ENCODE results near the gene MSN. TPM values are rescaled to one million over a fixed set of nuclear protein-coding genes. Genes with fewer than 3 reads are reported as not detected.

The MSN gene
- total RNA-seq, 2 experiments from 2014 or later, result 268 to 273 TPM

DNA sequence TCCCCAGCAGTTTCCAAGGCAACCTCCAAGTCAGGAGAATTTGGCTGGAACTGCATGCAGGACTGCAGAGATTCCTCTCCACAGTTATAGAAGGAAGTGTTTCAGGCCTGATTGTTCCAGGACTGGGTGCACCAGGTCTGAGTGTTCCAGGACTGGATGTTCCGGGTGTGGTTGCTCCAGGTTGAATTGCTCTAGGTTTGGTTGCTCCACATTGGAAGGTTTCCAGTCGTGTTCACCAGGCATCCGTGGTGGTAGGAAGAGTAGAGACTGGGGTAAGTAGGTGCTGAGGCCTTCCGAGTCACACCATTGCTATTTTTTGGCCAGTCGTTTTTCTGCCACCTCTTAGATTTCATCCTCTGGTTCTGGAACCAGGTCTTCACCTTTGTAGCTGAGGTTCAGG is 105.4 kb downstream of the MSN start:
- H3K4me3 ChIP-seq (ENCODE audit: low read length), result no peak overlapping the region
- H3K27me3 ChIP-seq (ENCODE audit: control insufficient read depth in 1 of 2, insufficient read depth in 2 of 2, low read length in 2 of 2), result no peaks in the 10 kb centered on the region
- ChIA-PET CTCF (no interaction called here), POLR2A (no interaction called here)
- no peak overlapping the region for H3K4me3 Mint-ChIP-seq
- H3K4me1 Mint-ChIP-seq (ENCODE audit: low read depth), result peaks cover under 1% of the 10 kb centered on the region
- H3K9me3 Mint-ChIP-seq, result no peaks in the 10 kb centered on the region
- no peak for ATAC-seq (ENCODE audit: poor library complexity)
- no peaks in the 10 kb centered on the region for H3K36me3 Mint-ChIP-seq (ENCODE audit: low read depth)
- no peaks in the 10 kb centered on the region for H3K36me3 ChIP-seq (ENCODE audit: insufficient read depth, low read length)
- no peaks in the 10 kb centered on the region for H3K27me3 Mint-ChIP-seq
- H3K27ac ChIP-seq (ENCODE audit: low read depth in 1 of 2, low read length in 2 of 2), result no peak overlapping the region
- TF ChIP-seq, protein P1, sequence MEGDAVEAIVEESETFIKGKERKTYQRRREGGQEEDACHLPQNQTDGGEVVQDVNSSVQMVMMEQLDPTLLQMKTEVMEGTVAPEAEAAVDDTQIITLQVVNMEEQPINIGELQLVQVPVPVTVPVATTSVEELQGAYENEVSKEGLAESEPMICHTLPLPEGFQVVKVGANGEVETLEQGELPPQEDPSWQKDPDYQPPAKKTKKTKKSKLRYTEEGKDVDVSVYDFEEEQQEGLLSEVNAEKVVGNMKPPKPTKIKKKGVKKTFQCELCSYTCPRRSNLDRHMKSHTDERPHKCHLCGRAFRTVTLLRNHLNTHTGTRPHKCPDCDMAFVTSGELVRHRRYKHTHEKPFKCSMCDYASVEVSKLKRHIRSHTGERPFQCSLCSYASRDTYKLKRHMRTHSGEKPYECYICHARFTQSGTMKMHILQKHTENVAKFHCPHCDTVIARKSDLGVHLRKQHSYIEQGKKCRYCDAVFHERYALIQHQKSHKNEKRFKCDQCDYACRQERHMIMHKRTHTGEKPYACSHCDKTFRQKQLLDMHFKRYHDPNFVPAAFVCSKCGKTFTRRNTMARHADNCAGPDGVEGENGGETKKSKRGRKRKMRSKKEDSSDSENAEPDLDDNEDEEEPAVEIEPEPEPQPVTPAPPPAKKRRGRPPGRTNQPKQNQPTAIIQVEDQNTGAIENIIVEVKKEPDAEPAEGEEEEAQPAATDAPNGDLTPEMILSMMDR (IDR thresholded peaks at IDR 0.05), result no peak
- DNase-seq, result no peak
- intact Hi-C loops (cut with DNase I, micrococcal nuclease), result no loop called here
- no peak overlapping the region for H3K27ac Mint-ChIP-seq
- no peaks in the 10 kb centered on the region for H3K4me1 ChIP-seq (ENCODE audit: insufficient read depth, low read length)
- H3K9me3 ChIP-seq (ENCODE audit: control insufficient read depth in 1 of 2, insufficient read depth in 1 of 2, low read length in 2 of 2), result no peaks in the 10 kb centered on the region

DNA sequence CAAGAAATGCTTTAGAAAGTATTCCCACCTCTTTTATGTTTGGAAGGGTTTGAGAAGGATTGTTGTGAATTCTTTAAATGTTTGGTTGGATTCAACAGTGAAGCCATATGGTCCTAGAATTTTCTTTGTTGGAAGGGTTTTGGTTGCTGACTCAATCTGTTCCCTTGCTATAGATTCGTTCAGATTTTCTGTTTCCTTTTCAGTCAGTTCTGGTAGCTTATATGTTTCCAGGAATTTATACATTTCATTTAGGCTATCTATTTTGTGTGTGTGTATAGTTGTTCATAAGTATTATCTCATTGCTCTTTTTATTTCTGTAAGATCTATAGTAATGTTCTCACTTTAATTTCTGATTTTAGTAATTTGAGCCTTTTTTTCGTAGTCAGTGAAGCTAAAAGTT is 114.4 kb downstream of the MSN start:
- no peak overlapping the region for H3K27ac Mint-ChIP-seq
- Histone ChIP-seq H3K4me3 (ENCODE audit: low read length) (no peak overlapping the region), H3K36me3 (ENCODE audit: insufficient read depth, low read length) (no peaks in the 10 kb centered on the region), H3K4me1 (ENCODE audit: insufficient read depth, low read length) (no peaks in the 10 kb centered on the region), H3K9me3 (ENCODE audit: control insufficient read depth in 1 of 2, insufficient read depth in 1 of 2, low read length in 2 of 2) (no peaks in the 10 kb centered on the region), H3K27ac (ENCODE audit: low read depth in 1 of 2, low read length in 2 of 2) (no peak overlapping the region), H3K27me3 (ENCODE audit: control insufficient read depth in 1 of 2, insufficient read depth in 2 of 2, low read length in 2 of 2) (no peaks in the 10 kb centered on the region)
- no peak overlapping the region for H3K4me3 Mint-ChIP-seq
- ATAC-seq (ENCODE audit: poor library complexity) (no peak), DNase-seq (no peak)
- H3K27me3 Mint-ChIP-seq, result no peaks in the 10 kb centered on the region
- CTCF ChIA-PET, result no interaction called here
- H3K36me3 Mint-ChIP-seq (ENCODE audit: low read depth), result no peaks in the 10 kb centered on the region
- peaks cover 14% of the 10 kb centered on the region for H3K4me1 Mint-ChIP-seq (ENCODE audit: low read depth)
- POLR2A ChIA-PET, result no interaction called here
- no peaks in the 10 kb centered on the region for H3K9me3 Mint-ChIP-seq
- TF ChIP-seq, protein P1 (IDR thresholded peaks at IDR 0.05), result no peak
- intact Hi-C loops (cut with DNase I, micrococcal nuclease), result no loop called here

DNA sequence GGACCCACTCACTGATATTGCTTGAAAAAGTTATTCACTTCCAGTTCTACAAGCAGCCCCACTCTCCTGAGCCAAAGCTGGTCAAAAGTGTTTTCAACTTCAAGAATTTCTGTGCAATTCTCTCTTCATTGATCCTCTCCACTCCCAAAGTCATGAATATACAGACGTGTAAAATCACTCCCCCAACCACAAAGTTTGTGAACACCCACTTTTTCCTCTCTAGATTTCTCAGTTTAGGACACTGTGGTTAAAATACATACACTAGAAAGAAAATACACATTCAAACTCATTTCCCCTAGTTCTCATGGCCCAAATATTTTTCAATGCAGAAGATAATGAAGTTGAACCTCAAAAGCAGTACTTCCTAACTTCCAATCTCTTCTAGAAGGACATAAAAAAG is 116.3 kb downstream of the MSN start:
- ATAC-seq (ENCODE audit: poor library complexity), result no peak
- no peaks in the 10 kb centered on the region for H3K4me1 ChIP-seq (ENCODE audit: insufficient read depth, low read length)
- no peaks in the 10 kb centered on the region for H3K9me3 Mint-ChIP-seq
- H3K27me3 ChIP-seq (ENCODE audit: control insufficient read depth in 1 of 2, insufficient read depth in 2 of 2, low read length in 2 of 2), result no peaks in the 10 kb centered on the region
- H3K27me3 Mint-ChIP-seq, result no peaks in the 10 kb centered on the region
- no peaks in the 10 kb centered on the region for H3K36me3 Mint-ChIP-seq (ENCODE audit: low read depth)
- no peak for DNase-seq
- no peaks in the 10 kb centered on the region for H3K36me3 ChIP-seq (ENCODE audit: insufficient read depth, low read length)
- TF ChIP-seq, protein P1 (IDR thresholded peaks at IDR 0.05), result no peak
- no peak overlapping the region for H3K4me3 Mint-ChIP-seq
- no peak overlapping the region for H3K4me3 ChIP-seq (ENCODE audit: low read length)
- H3K27ac Mint-ChIP-seq, result no peak overlapping the region
- ChIA-PET CTCF (no interaction called here), POLR2A (no interaction called here)
- no peak overlapping the region for H3K27ac ChIP-seq (ENCODE audit: low read depth in 1 of 2, low read length in 2 of 2)
- no peaks in the 10 kb centered on the region for H3K9me3 ChIP-seq (ENCODE audit: control insufficient read depth in 1 of 2, insufficient read depth in 1 of 2, low read length in 2 of 2)
- H3K4me1 Mint-ChIP-seq (ENCODE audit: low read depth), result peaks cover 8% of the 10 kb centered on the region
- intact Hi-C loops (cut with DNase I, micrococcal nuclease), result no loop called here

Other genes starting within 250 kb of the MSN start
- 10 to 100 TPM; 47.4 to 51.6 TPM for gene LAS1L, start 132.9 kb upstream of the MSN start, total RNA-seq

Data from CD4-positive, alpha-beta T cell (primary cell).